SK-N-SH (cell line): ENCODE data around the gene AGBL4.
A peak's percentile ranks its signal among the peaks of the same experiment; 100 is the strongest.

Experiments used
- CHD2 ChIP-seq: fragments of 150-350 bp; IDR thresholded peaks from 2 replicates; pipeline ENCODE4 v1.6.1; 2018; ENCODE audit warnings: low read length; ENCODE audit not compliant: partially characterized antibody
- ELF1 ChIP-seq: IDR thresholded peaks from 2 replicates; pipeline ENCODE4 v1.4.0; 2012
- EP300 ChIP-seq, 2 experiments: IDR thresholded peaks; 2 replicates each; pipeline versions ENCODE4 v1.4.0 to v1.6.1; 2012; ENCODE audit warnings: borderline replicate concordance in 1 of 2, low read depth in 1 of 2, low read length in 1 of 2
- GABPA ChIP-seq: IDR thresholded peaks from 2 replicates; pipeline ENCODE4 v1.4.0; 2012; ENCODE audit warnings: low read depth, mild to moderate bottlenecking
- JUND ChIP-seq: IDR thresholded peaks from 2 replicates; pipeline ENCODE4 v1.4.0; 2012
- POLR2AphosphoS5 ChIP-seq: IDR thresholded peaks from 2 replicates; pipeline ENCODE4 v1.6.1; 2012; ENCODE audit warnings: low read depth, low read length
- RAD21 ChIP-seq: IDR thresholded peaks from 2 replicates; pipeline ENCODE4 v1.6.1; 2012; ENCODE audit warnings: mild to moderate bottlenecking, low read length
- RFX5 ChIP-seq: IDR thresholded peaks from 2 replicates; pipeline ENCODE4 v1.6.1; 2012; ENCODE audit warnings: mild to moderate bottlenecking, improper control_type of control experiment, low read length
- SIN3A ChIP-seq: IDR thresholded peaks from 2 replicates; pipeline ENCODE4 v1.6.1; 2012; ENCODE audit warnings: low read depth, mild to moderate bottlenecking, low read length, moderate library complexity, borderline replicate concordance
- YY1 ChIP-seq: IDR thresholded peaks from 2 replicates; pipeline ENCODE4 v1.4.0; 2012; ENCODE audit warnings: low read depth, mild to moderate bottlenecking
- TF ChIP-seq, protein P1 (sequence below): IDR thresholded peaks from 2 replicates; pipeline ENCODE4 v1.6.1; 2012; ENCODE audit warnings: mild to moderate bottlenecking, low read depth, low read length, moderate library complexity
- TF ChIP-seq, protein P2 (sequence below): fragments of 200-600 bp; sonication (generic); IDR thresholded peaks from 2 replicates; pipeline ENCODE4 v1.6.1; 2017; ENCODE audit warnings: antibody characterized with exemption, mild to moderate bottlenecking, moderate library complexity
- TF ChIP-seq, protein P3 (sequence below): IDR thresholded peaks from 2 replicates; pipeline ENCODE4 v1.4.0; 2012; ENCODE audit warnings: low read depth, borderline replicate concordance

DNA sequence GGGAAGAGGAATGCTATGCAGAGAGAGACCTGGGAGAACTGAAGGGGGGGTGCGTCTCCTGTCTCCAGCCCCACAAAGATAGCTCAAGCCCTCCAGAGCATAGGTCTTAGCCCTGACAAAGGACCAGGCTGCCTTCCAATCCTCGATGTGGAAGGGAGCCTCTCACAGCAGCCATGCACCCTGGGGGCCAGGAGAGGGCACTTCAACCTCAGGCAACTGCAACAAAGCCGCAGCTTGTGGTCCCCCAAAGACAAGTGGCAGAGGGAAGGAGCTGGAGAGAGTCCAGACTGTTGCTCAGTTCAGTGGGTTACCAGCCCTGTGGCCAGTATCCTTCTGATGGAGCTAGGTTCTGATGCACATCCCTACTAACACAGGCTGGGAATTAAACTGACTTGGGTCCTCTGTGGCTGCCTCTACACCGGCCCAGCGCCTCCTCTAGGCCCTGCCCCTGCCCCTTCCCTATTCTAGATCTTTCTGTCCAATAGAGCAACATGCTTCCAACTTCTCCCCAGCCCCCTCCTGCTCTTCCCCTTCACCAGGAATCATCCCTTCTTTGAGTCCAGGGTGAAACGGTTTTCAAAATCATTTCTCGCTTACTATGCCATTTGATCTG, 1451.0 kb downstream of the AGBL4 start:
- TF ChIP-seq EP300 (IDR thresholded peaks at IDR 0.05; ENCODE audit: borderline replicate concordance in 1 of 2, low read depth in 1 of 2, low read length in 1 of 2) (no peak), YY1 (no peak), RAD21 (peak; percentile 100), RFX5 (no peak), JUND (no peak), CHD2 (no peak), GABPA (no peak), SIN3A (no peak), POLR2AphosphoS5 (no peak), ELF1 (no peak)
- TF ChIP-seq, protein P1, sequence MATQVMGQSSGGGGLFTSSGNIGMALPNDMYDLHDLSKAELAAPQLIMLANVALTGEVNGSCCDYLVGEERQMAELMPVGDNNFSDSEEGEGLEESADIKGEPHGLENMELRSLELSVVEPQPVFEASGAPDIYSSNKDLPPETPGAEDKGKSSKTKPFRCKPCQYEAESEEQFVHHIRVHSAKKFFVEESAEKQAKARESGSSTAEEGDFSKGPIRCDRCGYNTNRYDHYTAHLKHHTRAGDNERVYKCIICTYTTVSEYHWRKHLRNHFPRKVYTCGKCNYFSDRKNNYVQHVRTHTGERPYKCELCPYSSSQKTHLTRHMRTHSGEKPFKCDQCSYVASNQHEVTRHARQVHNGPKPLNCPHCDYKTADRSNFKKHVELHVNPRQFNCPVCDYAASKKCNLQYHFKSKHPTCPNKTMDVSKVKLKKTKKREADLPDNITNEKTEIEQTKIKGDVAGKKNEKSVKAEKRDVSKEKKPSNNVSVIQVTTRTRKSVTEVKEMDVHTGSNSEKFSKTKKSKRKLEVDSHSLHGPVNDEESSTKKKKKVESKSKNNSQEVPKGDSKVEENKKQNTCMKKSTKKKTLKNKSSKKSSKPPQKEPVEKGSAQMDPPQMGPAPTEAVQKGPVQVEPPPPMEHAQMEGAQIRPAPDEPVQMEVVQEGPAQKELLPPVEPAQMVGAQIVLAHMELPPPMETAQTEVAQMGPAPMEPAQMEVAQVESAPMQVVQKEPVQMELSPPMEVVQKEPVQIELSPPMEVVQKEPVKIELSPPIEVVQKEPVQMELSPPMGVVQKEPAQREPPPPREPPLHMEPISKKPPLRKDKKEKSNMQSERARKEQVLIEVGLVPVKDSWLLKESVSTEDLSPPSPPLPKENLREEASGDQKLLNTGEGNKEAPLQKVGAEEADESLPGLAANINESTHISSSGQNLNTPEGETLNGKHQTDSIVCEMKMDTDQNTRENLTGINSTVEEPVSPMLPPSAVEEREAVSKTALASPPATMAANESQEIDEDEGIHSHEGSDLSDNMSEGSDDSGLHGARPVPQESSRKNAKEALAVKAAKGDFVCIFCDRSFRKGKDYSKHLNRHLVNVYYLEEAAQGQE: no peak
- TF ChIP-seq, protein P2, sequence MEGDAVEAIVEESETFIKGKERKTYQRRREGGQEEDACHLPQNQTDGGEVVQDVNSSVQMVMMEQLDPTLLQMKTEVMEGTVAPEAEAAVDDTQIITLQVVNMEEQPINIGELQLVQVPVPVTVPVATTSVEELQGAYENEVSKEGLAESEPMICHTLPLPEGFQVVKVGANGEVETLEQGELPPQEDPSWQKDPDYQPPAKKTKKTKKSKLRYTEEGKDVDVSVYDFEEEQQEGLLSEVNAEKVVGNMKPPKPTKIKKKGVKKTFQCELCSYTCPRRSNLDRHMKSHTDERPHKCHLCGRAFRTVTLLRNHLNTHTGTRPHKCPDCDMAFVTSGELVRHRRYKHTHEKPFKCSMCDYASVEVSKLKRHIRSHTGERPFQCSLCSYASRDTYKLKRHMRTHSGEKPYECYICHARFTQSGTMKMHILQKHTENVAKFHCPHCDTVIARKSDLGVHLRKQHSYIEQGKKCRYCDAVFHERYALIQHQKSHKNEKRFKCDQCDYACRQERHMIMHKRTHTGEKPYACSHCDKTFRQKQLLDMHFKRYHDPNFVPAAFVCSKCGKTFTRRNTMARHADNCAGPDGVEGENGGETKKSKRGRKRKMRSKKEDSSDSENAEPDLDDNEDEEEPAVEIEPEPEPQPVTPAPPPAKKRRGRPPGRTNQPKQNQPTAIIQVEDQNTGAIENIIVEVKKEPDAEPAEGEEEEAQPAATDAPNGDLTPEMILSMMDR: peak; percentile 78
- TF ChIP-seq, protein P3, sequence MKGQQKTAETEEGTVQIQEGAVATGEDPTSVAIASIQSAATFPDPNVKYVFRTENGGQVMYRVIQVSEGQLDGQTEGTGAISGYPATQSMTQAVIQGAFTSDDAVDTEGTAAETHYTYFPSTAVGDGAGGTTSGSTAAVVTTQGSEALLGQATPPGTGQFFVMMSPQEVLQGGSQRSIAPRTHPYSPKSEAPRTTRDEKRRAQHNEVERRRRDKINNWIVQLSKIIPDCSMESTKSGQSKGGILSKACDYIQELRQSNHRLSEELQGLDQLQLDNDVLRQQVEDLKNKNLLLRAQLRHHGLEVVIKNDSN: no peak
